ENCODE data around the gene LRP10.
A peak's percentile ranks its signal among the peaks of the same experiment; 100 is the strongest.
"Not testable (repeated sequence)": the region's sequence is repeated elsewhere in the genome, so short reads cannot be mapped to it uniquely, and the experiment has no call there.

Gene LRP10

GRCh38 chr14:22871224-22872032 lies at the start of gene LRP10:
LRP10 (plus strand) TSS chr14:22871740; CDS start chr14:22872304, 564 bp downstream.
- peak; percentile 75 for DNase-seq

GRCh38 chr14:22822016-22822570 lies 49.4 kb upstream of the LRP10 start:
- no peak for DNase-seq

GRCh38 chr14:22822571-22823098 lies 48.9 kb upstream of the LRP10 start:
- peak; percentile 65 for DNase-seq

GRCh38 chr14:22824711-22825359 lies 46.7 kb upstream of the LRP10 start:
- DNase-seq: no peak

GRCh38 chr14:22829076-22829660 lies 42.4 kb upstream of the LRP10 start:
- not testable (repeated sequence) for DNase-seq

GRCh38 chr14:22829661-22830442 lies 41.7 kb upstream of the LRP10 start, which contains the start of gene MRPL52:
MRPL52 (plus strand) TSS chr14:22829887; CDS start chr14:22829913, 26 bp downstream.
- DNase-seq: peak; percentile 92

- no peak for DNase-seq
Measured at GRCh38 chr14:22830443-22831010, 41.0 kb upstream of the LRP10 start.

- DNase-seq: no peak
Measured at GRCh38 chr14:22835505-22835904, 36.0 kb upstream of the LRP10 start.

GRCh38 chr14:22836301-22837113 lies 35.0 kb upstream of the LRP10 start, which contains the start of gene MMP14:
MMP14 (plus strand) TSS chr14:22836585; CDS start chr14:22836818, 233 bp downstream.
- no peak for DNase-seq

GRCh38 chr14:22837114-22837749 lies 34.3 kb upstream of the LRP10 start:
- DNase-seq: no peak

- no peak for DNase-seq
Measured at GRCh38 chr14:22837750-22838538, 33.6 kb upstream of the LRP10 start.

GRCh38 chr14:22838631-22839041 lies 32.9 kb upstream of the LRP10 start:
- no peak for DNase-seq

- DNase-seq: no peak
Measured at GRCh38 chr14:22839159-22839779, 32.3 kb upstream of the LRP10 start.

- no peak for DNase-seq
Measured at GRCh38 chr14:22841311-22841710, 30.2 kb upstream of the LRP10 start.

GRCh38 chr14:22841769-22842168 lies 29.8 kb upstream of the LRP10 start:
- DNase-seq: no peak

- no peak for DNase-seq
Measured at GRCh38 chr14:22842211-22843122, 29.1 kb upstream of the LRP10 start.

- no peak for DNase-seq
Measured at GRCh38 chr14:22843123-22843925, 28.2 kb upstream of the LRP10 start.
